ENCODE measurements around the gene DNM3. TPM values are rescaled to one million over a fixed set of nuclear protein-coding genes. Genes with fewer than 3 reads are reported as not detected.
A peak's percentile ranks its signal among the peaks of the same experiment; 100 is the strongest.

The DNM3 gene
- total and polyA plus RNA-seq, 2 experiments from 2014 or later: 5.2 to 12.2 TPM

GRCh38 chr1:172335377-172335776, 494.1 kb downstream of the DNM3 start (continued):
- no peak for TF ChIP-seq REST (IDR thresholded peaks at IDR 0.05; ENCODE audit: unreplicated experiment)
- no peak for TF ChIP-seq POLR2AphosphoS5 (IDR thresholded peaks at IDR 0.05; ENCODE audit: low read depth)
- no peak for TF ChIP-seq ZNF114 (CRISPR knock-in tag; IDR thresholded peaks at IDR 0.05)
- TF ChIP-seq ETS1 (IDR thresholded peaks at IDR 0.05): no peak
- TF ChIP-seq CREB1 (CRISPR knock-in tag; IDR thresholded peaks at IDR 0.05; ENCODE audit: low read depth): no peak
- TF ChIP-seq NANOG (IDR thresholded peaks at IDR 0.05; ENCODE audit: borderline replicate concordance): no peak
- TF ChIP-seq CTCF (conservative IDR thresholded peaks at IDR 0.05; ENCODE audit: low read depth in 2 of 2): no peak
- TF ChIP-seq JUNB (IDR thresholded peaks at IDR 0.05; ENCODE audit: unreplicated experiment): no peak
- no peak for TF ChIP-seq EZH2 (IDR thresholded peaks at IDR 0.05; ENCODE audit: low read depth, unreplicated experiment)

GRCh38 chr1:172338295-172338735, 497.0 kb downstream of the DNM3 start:
- no peak overlapping the region for H3K4me3 Mint-ChIP-seq
- H3K27ac Mint-ChIP-seq: no peak overlapping the region
- no peaks in the 10 kb centered on the region for H3K36me3 Mint-ChIP-seq (ENCODE audit: low read depth)
- H3K9me2 ChIP-seq (ENCODE audit: insufficient read depth): 0 out of 2 replicates have a peak, but pooled peaks cover 4% of the 10 kb centered on the region
- no peak overlapping the region for H3K4me3 ChIP-seq
- no peaks in the 10 kb centered on the region for H4K20me1 ChIP-seq (replicated peaks; ENCODE audit: insufficient read depth)
- no peaks in the 10 kb centered on the region for H3K79me2 ChIP-seq (replicated peaks; ENCODE audit: insufficient read depth)
- ATAC-seq (peak; percentile 32; the same call in 2 of the 3 replicates), DNase-seq (ENCODE audit: low spot score) (no peak)
- H3K27ac ChIP-seq (ENCODE audit: low read depth): no peak overlapping the region
- no peaks in the 10 kb centered on the region for H3K27me3 Mint-ChIP-seq (ENCODE audit: insufficient read depth, low read depth, poor library complexity)
- H3K27me3 ChIP-seq (ENCODE audit: insufficient read depth): no peaks in the 10 kb centered on the region
- peaks cover 15% of the 10 kb centered on the region for H3K4me1 ChIP-seq (ENCODE audit: insufficient read depth)
- no peak overlapping the region for H3K4me2 ChIP-seq
- H3K4me1 Mint-ChIP-seq: peaks cover 15% of the 10 kb centered on the region
- no peaks in the 10 kb centered on the region for H3K36me3 ChIP-seq (ENCODE audit: insufficient read depth)
- H2AFZ ChIP-seq: no peak overlapping the region
- no peaks in the 10 kb centered on the region for H3F3A ChIP-seq (replicated peaks; ENCODE audit: low read depth)
- no peaks in the 10 kb centered on the region for H3K9me3 Mint-ChIP-seq
- no peak for TF ChIP-seq EZH2phosphoT487 (IDR thresholded peaks at IDR 0.05; ENCODE audit: unreplicated experiment)
- TF ChIP-seq NANOG (IDR thresholded peaks at IDR 0.05; ENCODE audit: borderline replicate concordance): no peak
- no peak for TF ChIP-seq REST (IDR thresholded peaks at IDR 0.05; ENCODE audit: unreplicated experiment)
- TF ChIP-seq ZNF331 (CRISPR knock-in tag; IDR thresholded peaks at IDR 0.05; ENCODE audit: low read depth): no peak
- no peak for TF ChIP-seq EZH2 (IDR thresholded peaks at IDR 0.05; ENCODE audit: low read depth, unreplicated experiment)
- no peak for TF ChIP-seq CTCF (conservative IDR thresholded peaks at IDR 0.05; ENCODE audit: low read depth in 2 of 2)
- TF ChIP-seq STAT1 (IDR thresholded peaks at IDR 0.05; ENCODE audit: unreplicated experiment): no peak
- TF ChIP-seq ETS1 (IDR thresholded peaks at IDR 0.05): no peak
- no peak for TF ChIP-seq JUNB (IDR thresholded peaks at IDR 0.05; ENCODE audit: unreplicated experiment)
- TF ChIP-seq ZNF114 (CRISPR knock-in tag; IDR thresholded peaks at IDR 0.05): no peak
- no peak for TF ChIP-seq POLR2AphosphoS5 (IDR thresholded peaks at IDR 0.05; ENCODE audit: low read depth)
- TF ChIP-seq CREB1 (CRISPR knock-in tag; IDR thresholded peaks at IDR 0.05; ENCODE audit: low read depth): no peak
